Spleen (tissue), 11 donors: ENCODE results near the gene TEAD1. TPM values are rescaled to one million over a fixed set of nuclear protein-coding genes. Genes with fewer than 3 reads are reported as not detected.

Experiments
- DNase-seq: peaks from one replicate; pipeline ENCODE4 v3.0.0-alpha.2; 2020
- H3K27ac ChIP-seq, 8 donors: fragments of 200-600 bp; sonication (generic) in 7 of 8; 1 replicate in 4 of 8; 2 replicates in 4 of 8; pipeline versions ENCODE4 v1.5.0 to v1.8.0; 2016 to 2021; ENCODE audit warnings: inconsistent platforms in 4 of 8, mild to moderate bottlenecking in 4 of 8, moderate library complexity in 1 of 8
- H3K27me3 ChIP-seq, 7 donors: fragments of 200-600 bp; sonication (generic) in 6 of 7; replicated peaks in 1 of 7; 1 replicate in 4 of 7; 2 replicates in 3 of 7; pipeline versions ENCODE4 v1.5.0 to v1.8.0; 2016 to 2021; ENCODE audit warnings: inconsistent platforms in 3 of 7, mild to moderate bottlenecking in 1 of 7
- H3K36me3 ChIP-seq, 6 donors: fragments of 200-600 bp; sonication (generic) in 5 of 6; 1 replicate in 4 of 6; 2 replicates in 2 of 6; pipeline versions ENCODE4 v1.5.0 to v1.8.0; 2016 to 2021; ENCODE audit warnings: inconsistent platforms in 2 of 6
- H3K4me1 ChIP-seq, 6 donors: fragments of 200-600 bp; sonication (generic) in 5 of 6; 1 replicate in 3 of 6; 2 replicates in 3 of 6; pipeline versions ENCODE4 v1.5.0 to v1.8.0; 2016 to 2021; ENCODE audit warnings: inconsistent platforms in 3 of 6
- H3K4me3 ChIP-seq, 8 donors: fragments of 200-600 bp; sonication (generic) in 7 of 8; 1 replicate in 4 of 8; 2 replicates in 4 of 8; pipeline versions ENCODE4 v1.5.0 to v1.8.0; 2016 to 2021; ENCODE audit warnings: inconsistent platforms in 4 of 8, mild to moderate bottlenecking in 4 of 8, moderate library complexity in 2 of 8
- H3K9me3 ChIP-seq, 8 donors: fragments of 200-600 bp; sonication (generic) in 7 of 8; 1 replicate in 4 of 8; 2 replicates in 4 of 8; pipeline versions ENCODE4 v1.5.0 to v1.8.0; 2016 to 2021; ENCODE audit warnings: inconsistent platforms in 4 of 8
- CTCF ChIP-seq, 11 experiments: fragments of 200-600 bp in 7 of 11; fragments of 450-650 bp in 4 of 11; sonication (generic) in 4 of 11; IDR thresholded peaks in 8 of 11; conservative IDR thresholded peaks in 3 of 11; 1 replicate in 7 of 11; 2 replicates in 4 of 11; pipeline versions ENCODE4 v1.4.0 to v1.8.0; 2016 to 2021; ENCODE audit warnings: antibody characterized with exemption in 11 of 11, inconsistent platforms in 4 of 11, mild to moderate bottlenecking in 1 of 11
- POLR2A ChIP-seq, 3 donors: fragments of 450-650 bp; IDR thresholded peaks; one replicate each; pipeline ENCODE4 v1.5.1; 2017; ENCODE audit warnings: antibody characterized with exemption in 3 of 3, mild to moderate bottlenecking in 1 of 3
- POLR2AphosphoS5 ChIP-seq, 3 donors: sonication (generic); formaldehyde crosslinking; IDR thresholded peaks; one replicate each; pipeline ENCODE4 v1.5.1; 2017; ENCODE audit warnings: antibody characterized with exemption in 3 of 3
- WGBS, 5 donors: extraction: QIAGEN DNeasy Blood & Tissue Kit in 3 of 5; methylation state at CpG; one replicate each; pipeline versions ENCODE4 v1.1.5 to v1.1.7; 2013 to 2018; 5-methylcytosine and 5-hydroxymethylcytosine counted together
- intact Hi-C: fragments of 100-400 bp; cut with DNase I; formaldehyde crosslinking; loops from one replicate; pipeline ENCODE4 v1.15.0; 2023; ENCODE audit warnings: low total_unique reads
- polyA plus RNA-seq, 3 donors: library from polyadenylated mRNA; stranded (reverse); fragments of 200-250 nt; gene quantifications; one replicate each; pipeline ENCODE4 v1.2.1, GENCODE V29; 2013
- total RNA-seq, 7 donors: library from RNA; depleted of rRNA in 3 of 7; stranded (reverse); fragments of >200 nt in 3 of 7; fragmentation: NEBNext Ultra II Directional in 4 of 7; extraction: Animal tissue kit (Norgen Biotek cat#: 25700) in 4 of 7; gene quantifications; one replicate each; pipeline versions ENCODE4 v1.1.0 to v1.2.1, GENCODE V29; 2016 to 2021
- donor health status: healthy with polysubstance abuse.
- donor health status: DM: no; HTN: no; CAD: no; lungs with moderate emphysema.
- donor health status: DM: no; HTN: no; CAD: no.
- donor health status: Bipolar disorder and iron deficiency.
- donor health status: healthy.
- donor health status: DM: no; HTN: no; CAD: no.
- donor health status: DM: yes; HTN: yes; CAD: no.

Gene TEAD1
- total and polyA plus RNA-seq, 10 donors, result 0.93 to 46.0 (median 18.6) TPM

GRCh38 chr11:12715131-12715530 is 40.9 kb downstream of the TEAD1 start:
- Histone ChIP-seq H3K9me3 (no peaks in the 10 kb centered on the region), H3K36me3 (no peaks in the 10 kb centered on the region), H3K4me3 (no peak overlapping the region), H3K27ac (no peak overlapping the region), H3K4me1 (peaks cover 0 to 8% (median 0%) of the 10 kb centered on the region in 6 donors), H3K27me3 (peaks cover 0 to 36% (median 0%) of the 10 kb centered on the region in 7 donors)
- TF ChIP-seq POLR2AphosphoS5 (IDR thresholded peaks at IDR 0.05), result no peak
- no peak for TF ChIP-seq CTCF (IDR thresholded peaks at IDR 0.05 in 8 of 11, conservative IDR thresholded peaks at IDR 0.05 in 3 of 11)
- no peak for TF ChIP-seq POLR2A (IDR thresholded peaks at IDR 0.05)
- intact Hi-C loops, result no loop called here
- 64 to 84% (median 78%) methylated on average over 4 of the region's 4 CpGs for WGBS, 5 donors
- DNase-seq, result no peak

- H3K4me3 ChIP-seq, result no peak overlapping the region
- H3K9me3 ChIP-seq, result no peaks in the 10 kb centered on the region
- H3K4me1 ChIP-seq, result peaks cover 0 to 8% (median 0%) of the 10 kb centered on the region in 6 donors
- no peak for DNase-seq
- WGBS, 5 donors, result 25 to 35% (median 31%) methylated on average over 11 of the region's 11 CpGs
- peaks cover 0 to 42% (median 0%) of the 10 kb centered on the region in 7 donors for H3K27me3 ChIP-seq
- intact Hi-C loops, result no loop called here
- H3K36me3 ChIP-seq, result no peaks in the 10 kb centered on the region
- no peak overlapping the region for H3K27ac ChIP-seq
- no peak for TF ChIP-seq POLR2A (IDR thresholded peaks at IDR 0.05)
- no peak for TF ChIP-seq CTCF (IDR thresholded peaks at IDR 0.05 in 8 of 11, conservative IDR thresholded peaks at IDR 0.05 in 3 of 11)
- TF ChIP-seq POLR2AphosphoS5 (IDR thresholded peaks at IDR 0.05), result no peak
Observed at GRCh38 chr11:12715941-12716340, 41.7 kb downstream of the TEAD1 start.

GRCh38 chr11:12716816-12717215 is 42.6 kb downstream of the TEAD1 start:
- Histone ChIP-seq H3K9me3 (no peaks in the 10 kb centered on the region), H3K36me3 (no peaks in the 10 kb centered on the region), H3K4me3 (no peak overlapping the region), H3K27me3 (peaks cover 0 to 48% (median 0%) of the 10 kb centered on the region in 7 donors), H3K4me1 (peaks cover 0 to 8% (median 0%) of the 10 kb centered on the region in 6 donors), H3K27ac (no peak overlapping the region)
- no peak for DNase-seq
- intact Hi-C loops, result no loop called here
- no peak for TF ChIP-seq POLR2A (IDR thresholded peaks at IDR 0.05)
- 85 to 92% (median 90%) methylated on average over 6 of the region's 6 CpGs for WGBS, 5 donors

- 42 to 58% (median 45%) methylated on average over 5 of the region's 5 CpGs for WGBS, 5 donors
- intact Hi-C loops, result no loop called here
- TF ChIP-seq CTCF (IDR thresholded peaks at IDR 0.05 in 8 of 11, conservative IDR thresholded peaks at IDR 0.05 in 3 of 11), result no peak
- TF ChIP-seq POLR2AphosphoS5 (IDR thresholded peaks at IDR 0.05), result no peak
- TF ChIP-seq POLR2A (IDR thresholded peaks at IDR 0.05), result no peak
- Histone ChIP-seq H3K4me1 (peaks cover 0 to 8% (median 1%) of the 10 kb centered on the region in 6 donors), H3K4me3 (no peak overlapping the region), H3K9me3 (no peaks in the 10 kb centered on the region), H3K36me3 (no peaks in the 10 kb centered on the region), H3K27ac (no peak overlapping the region), H3K27me3 (peaks cover 0 to 54% (median 0%) of the 10 kb centered on the region in 7 donors)
- DNase-seq, result no peak
Observed at GRCh38 chr11:12717851-12718291, 43.6 kb downstream of the TEAD1 start.

GRCh38 chr11:12719221-12719620 is 45.0 kb downstream of the TEAD1 start:
- H3K27me3 ChIP-seq, result peaks cover 0 to 66% (median 0%) of the 10 kb centered on the region in 7 donors
- WGBS, 5 donors, result 63 to 74% (median 72%) methylated on average over 4 of the region's 4 CpGs
- H3K4me3 ChIP-seq, result no peak overlapping the region
- DNase-seq, result no peak
- intact Hi-C loops, result no loop called here
- H3K27ac ChIP-seq, result no peak overlapping the region
- H3K4me1 ChIP-seq, result peaks cover 0 to 12% (median 3%) of the 10 kb centered on the region in 6 donors
- no peaks in the 10 kb centered on the region for H3K9me3 ChIP-seq
- TF ChIP-seq POLR2AphosphoS5 (IDR thresholded peaks at IDR 0.05) (no peak), CTCF (IDR thresholded peaks at IDR 0.05 in 8 of 11, conservative IDR thresholded peaks at IDR 0.05 in 3 of 11) (no peak), POLR2A (IDR thresholded peaks at IDR 0.05) (no peak)
- H3K36me3 ChIP-seq, result no peaks in the 10 kb centered on the region
